Fibroblast of lung (primary cell): ENCODE data around the gene MMP13. TPM values are rescaled to one million over a fixed set of nuclear protein-coding genes. Genes with fewer than 3 reads are reported as not detected.
A peak's percentile ranks its signal among the peaks of the same experiment; 100 is the strongest.

Source experiments
- DNase-seq, 2 donors: peaks; one replicate each; pipeline versions ENCODE4 v3.0.0 to v3.0.0-alpha.2; 2010; ENCODE audit warnings: low read depth in 2 of 2
- H2AFZ ChIP-seq: 2 replicates; pipeline ENCODE4 v1.5.1; 2012; ENCODE audit warnings: low read length, control low read depth, inconsistent platforms
- H3K27ac ChIP-seq: 2 replicates; pipeline ENCODE4 v1.5.1; 2011; ENCODE audit warnings: low read length, control low read depth; ENCODE audit not compliant: insufficient read depth
- H3K27me3 ChIP-seq: 2 replicates; pipeline ENCODE4 v1.5.1; 2011; ENCODE audit warnings: mild to moderate bottlenecking, low read length; ENCODE audit not compliant: control insufficient read depth, insufficient read depth
- H3K36me3 ChIP-seq: 2 replicates; pipeline ENCODE4 v1.5.1; 2011; ENCODE audit warnings: low read length; ENCODE audit not compliant: control insufficient read depth, insufficient read depth
- H3K4me1 ChIP-seq: 2 replicates; pipeline ENCODE4 v1.5.1; 2011; ENCODE audit warnings: low read length; ENCODE audit not compliant: control insufficient read depth, insufficient read depth; ENCODE audit errors: extremely low read depth
- H3K4me2 ChIP-seq: 2 replicates; pipeline ENCODE4 v1.5.1; 2011; ENCODE audit warnings: low read length, control low read depth; ENCODE audit not compliant: insufficient read depth; ENCODE audit errors: extremely low read depth
- H3K4me3 ChIP-seq, 4 experiments: fragments of 200-600 bp in 1 of 4; sonication (generic) in 1 of 4; replicated peaks in 1 of 4; 2 replicates each; pipeline ENCODE4 v1.5.1; 2011 to 2016; ENCODE audit warnings: low read length in 4 of 4, low read depth in 3 of 4, mild to moderate bottlenecking in 3 of 4, control low read depth in 2 of 4, inconsistent platforms in 1 of 4, mixed read lengths in 1 of 4; ENCODE audit not compliant: insufficient read depth in 1 of 4; ENCODE audit errors: control extremely low read depth in 1 of 4
- H3K79me2 ChIP-seq: 2 replicates; pipeline ENCODE4 v1.5.1; 2012; ENCODE audit warnings: mild to moderate bottlenecking, low read length, inconsistent platforms; ENCODE audit not compliant: control insufficient read depth, insufficient read depth
- H3K9ac ChIP-seq: 2 replicates; pipeline ENCODE4 v1.5.1; 2011; ENCODE audit warnings: mild to moderate bottlenecking, low read length, control low read depth; ENCODE audit not compliant: insufficient read depth
- H3K9me3 ChIP-seq: 2 replicates; pipeline ENCODE4 v1.5.1; 2012; ENCODE audit warnings: low read depth, low read length; ENCODE audit not compliant: control insufficient read depth, insufficient read depth
- H4K20me1 ChIP-seq: 2 replicates; pipeline ENCODE4 v1.5.1; 2011; ENCODE audit warnings: low read length; ENCODE audit not compliant: control insufficient read depth, insufficient read depth; ENCODE audit errors: extremely low read depth
- EZH2 ChIP-seq: IDR thresholded peaks from 2 replicates; pipeline ENCODE4 v1.5.1; 2012; ENCODE audit warnings: low read length, control low read depth, mild to moderate bottlenecking; ENCODE audit errors: missing control alignments
- polyA plus RNA-seq, 2 donors: library from polyadenylated mRNA; depleted of rRNA in 1 of 2; stranded (reverse) in 1 of 2; unstranded in 1 of 2; fragments of >200 nt; gene quantifications; 2 replicates each; pipeline ENCODE4 v1.2.1, GENCODE V29; 2011 to 2012; ENCODE audit warnings: missing spikeins in 1 of 2
- total RNA-seq: library from RNA; depleted of rRNA; stranded (reverse); fragments of >200 nt; gene quantifications from 2 replicates; pipeline ENCODE4 v1.2.1, GENCODE V29; 2014
- TF ChIP-seq, protein P1 (sequence below), 2 donors: IDR thresholded peaks in 1 of 2; conservative IDR thresholded peaks in 1 of 2; 1 replicate in 1 of 2; 2 replicates in 1 of 2; pipeline ENCODE4 v1.5.1; 2011 to 2012; ENCODE audit warnings: low read length in 2 of 2, control low read depth in 1 of 2, inconsistent platforms in 1 of 2, low read depth in 1 of 2, mild to moderate bottlenecking in 1 of 2

Gene MMP13
- total and polyA plus RNA-seq, 2 donors (not counting 1 experiment from before 2014, with no cell fraction given) = not detected

DNA sequence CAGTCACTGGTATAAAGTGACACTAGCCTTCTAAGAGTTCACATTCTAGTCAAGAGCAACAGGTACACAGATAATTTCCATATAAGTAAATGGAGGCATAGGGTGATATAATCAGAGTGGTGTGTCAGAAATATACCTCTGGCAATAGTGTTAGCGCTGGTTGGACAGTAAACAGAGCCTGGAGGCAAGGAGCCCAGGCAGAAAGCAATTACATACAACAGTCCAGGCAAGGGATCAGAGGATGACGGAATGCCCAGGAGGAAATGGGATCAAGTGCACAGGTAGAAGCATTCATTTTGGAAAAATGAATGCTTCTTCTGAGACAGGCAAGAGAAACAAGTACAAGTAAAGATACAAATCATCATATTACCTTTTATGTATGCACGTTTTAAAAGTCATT, 36.2 kb upstream of the MMP13 start:
- Histone ChIP-seq H3K9ac (no peak overlapping the region), H3K4me2 (no peak overlapping the region), H3K4me1 (peaks cover 13% of the 10 kb centered on the region), H4K20me1 (no peaks in the 10 kb centered on the region), H3K4me3 (no peak overlapping the region), H3K9me3 (no peaks in the 10 kb centered on the region), H3K27me3 (no peaks in the 10 kb centered on the region), H2AFZ (no peak overlapping the region), H3K27ac (no peak overlapping the region), H3K36me3 (no peaks in the 10 kb centered on the region), H3K79me2 (no peaks in the 10 kb centered on the region)
- TF ChIP-seq, protein P1, sequence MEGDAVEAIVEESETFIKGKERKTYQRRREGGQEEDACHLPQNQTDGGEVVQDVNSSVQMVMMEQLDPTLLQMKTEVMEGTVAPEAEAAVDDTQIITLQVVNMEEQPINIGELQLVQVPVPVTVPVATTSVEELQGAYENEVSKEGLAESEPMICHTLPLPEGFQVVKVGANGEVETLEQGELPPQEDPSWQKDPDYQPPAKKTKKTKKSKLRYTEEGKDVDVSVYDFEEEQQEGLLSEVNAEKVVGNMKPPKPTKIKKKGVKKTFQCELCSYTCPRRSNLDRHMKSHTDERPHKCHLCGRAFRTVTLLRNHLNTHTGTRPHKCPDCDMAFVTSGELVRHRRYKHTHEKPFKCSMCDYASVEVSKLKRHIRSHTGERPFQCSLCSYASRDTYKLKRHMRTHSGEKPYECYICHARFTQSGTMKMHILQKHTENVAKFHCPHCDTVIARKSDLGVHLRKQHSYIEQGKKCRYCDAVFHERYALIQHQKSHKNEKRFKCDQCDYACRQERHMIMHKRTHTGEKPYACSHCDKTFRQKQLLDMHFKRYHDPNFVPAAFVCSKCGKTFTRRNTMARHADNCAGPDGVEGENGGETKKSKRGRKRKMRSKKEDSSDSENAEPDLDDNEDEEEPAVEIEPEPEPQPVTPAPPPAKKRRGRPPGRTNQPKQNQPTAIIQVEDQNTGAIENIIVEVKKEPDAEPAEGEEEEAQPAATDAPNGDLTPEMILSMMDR (conservative IDR thresholded peaks at IDR 0.05 in 1 of 2, IDR thresholded peaks at IDR 0.05 in 1 of 2; ENCODE audit: low read depth in 1 of 2, low read length in 2 of 2) = no peak
- TF ChIP-seq EZH2 = no peak
- no peak for DNase-seq

DNA sequence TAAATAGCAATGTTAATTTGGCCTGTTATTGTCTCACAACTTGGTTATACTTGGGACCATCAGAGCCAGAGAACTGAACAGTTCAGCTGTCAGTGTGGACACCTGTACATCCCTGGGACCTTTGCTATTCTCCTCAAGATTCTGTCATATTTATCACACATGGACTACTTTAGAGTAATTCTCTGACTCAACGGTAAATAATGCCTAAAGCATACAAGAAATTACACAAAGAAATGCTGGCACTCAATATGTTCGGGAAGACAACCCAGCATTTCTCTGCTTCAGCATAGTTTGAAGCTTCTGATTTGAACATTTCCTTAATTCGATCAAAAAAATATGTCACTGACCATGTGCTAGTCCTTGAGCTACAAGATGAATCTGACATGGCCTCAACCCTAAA, 34.6 kb upstream of the MMP13 start:
- Histone ChIP-seq H2AFZ (no peak overlapping the region), H3K9ac (no peak overlapping the region), H3K36me3 (no peaks in the 10 kb centered on the region), H3K27me3 (no peaks in the 10 kb centered on the region), H3K79me2 (no peaks in the 10 kb centered on the region), H3K27ac (no peak overlapping the region), H3K9me3 (no peaks in the 10 kb centered on the region), H3K4me3 (no peak overlapping the region), H3K4me1 (peaks cover 10% of the 10 kb centered on the region), H4K20me1 (no peaks in the 10 kb centered on the region), H3K4me2 (no peak overlapping the region)
- TF ChIP-seq, protein P1 (conservative IDR thresholded peaks at IDR 0.05 in 1 of 2, IDR thresholded peaks at IDR 0.05 in 1 of 2; ENCODE audit: low read depth in 1 of 2, low read length in 2 of 2) = no peak
- TF ChIP-seq EZH2 = no peak
- peak in 1 of 2 donors; percentile 38 for DNase-seq

DNA sequence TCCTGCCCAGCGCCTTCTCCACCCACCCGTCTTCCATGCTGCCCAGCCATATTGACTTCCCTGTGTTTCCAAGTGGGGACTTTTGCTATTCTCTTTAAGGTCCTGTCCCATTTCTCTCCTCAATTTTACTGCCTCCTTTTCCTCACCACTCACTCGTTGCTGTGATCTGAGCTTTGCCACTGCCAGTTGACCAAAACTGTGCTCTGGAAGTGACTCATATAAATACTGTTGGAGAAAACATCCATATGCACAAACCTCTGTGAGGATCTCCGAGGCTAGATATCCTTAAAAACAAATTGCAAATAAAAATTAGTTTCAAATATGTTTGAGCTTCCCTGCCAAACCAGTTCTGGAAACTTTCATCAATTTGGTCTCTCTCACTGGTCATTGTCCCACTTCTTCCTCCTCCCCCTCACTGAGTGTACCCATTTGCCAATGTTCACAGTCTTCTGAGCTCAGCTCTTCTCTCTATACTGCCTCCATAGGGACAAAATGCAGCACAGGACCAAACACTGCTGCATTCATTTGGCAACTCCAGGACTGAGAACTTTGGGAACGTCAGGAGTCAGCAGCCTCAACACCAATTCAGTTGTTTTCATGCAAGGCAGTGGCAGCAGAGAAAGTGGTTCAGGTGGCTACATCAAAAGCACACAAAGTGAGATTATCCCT, 34.0 kb upstream of the MMP13 start:
- DNase-seq = peak; percentile 48 to 72
- no peaks in the 10 kb centered on the region for H3K36me3 ChIP-seq
- no peaks in the 10 kb centered on the region for H3K79me2 ChIP-seq
- no peaks in the 10 kb centered on the region for H3K9me3 ChIP-seq
- no peaks in the 10 kb centered on the region for H3K27me3 ChIP-seq
- no peaks in the 10 kb centered on the region for H4K20me1 ChIP-seq
- peaks cover 10% of the 10 kb centered on the region for H3K4me1 ChIP-seq
- TF ChIP-seq EZH2 = no peak
- TF ChIP-seq, protein P1 (conservative IDR thresholded peaks at IDR 0.05 in 1 of 2, IDR thresholded peaks at IDR 0.05 in 1 of 2; ENCODE audit: low read depth in 1 of 2, low read length in 2 of 2) = peak; percentile 13 to 16
- no peak overlapping the region for H3K4me3 ChIP-seq
- H2AFZ ChIP-seq = peak overlapping the region; percentile 63
- peak overlapping the region; percentile 72 for H3K4me2 ChIP-seq
- peak overlapping the region; percentile 22 for H3K27ac ChIP-seq
- H3K9ac ChIP-seq = no peak overlapping the region
